GM12878 (cell line): ENCODE measurements around the gene CREB5. TPM values are rescaled to one million over a fixed set of nuclear protein-coding genes. Genes with fewer than 3 reads are reported as not detected.

ENCODE experiments used
- CEBPZ ChIP-seq: fragments of 150-350 bp; IDR thresholded peaks from 2 replicates; pipeline ENCODE4 v1.6.1; 2016; ENCODE audit warnings: low read depth, low read length
- CUX1 ChIP-seq: IDR thresholded peaks from 2 replicates; pipeline ENCODE4 v1.6.1; 2012; ENCODE audit warnings: improper control_type of control experiment, low read depth, low read length; ENCODE audit not compliant: insufficient replicate concordance
- POLR2A ChIP-seq: IDR thresholded peaks from 2 replicates; pipeline ENCODE4 v1.6.1; 2011; ENCODE audit warnings: low read depth, mild to moderate bottlenecking, low read length
- SMAD5 ChIP-seq: IDR thresholded peaks from 2 replicates; pipeline ENCODE4 v1.6.1; 2016; ENCODE audit warnings: antibody characterized with exemption, low read depth
- polyA plus RNA-seq, 11 experiments: library from polyadenylated mRNA; depleted of rRNA in 4 of 11; unstranded in 6 of 11; stranded (reverse) in 5 of 11; fragments of >200 nt; fragmentation: Nextera tagmentation in 4 of 11; fragmentation: Illumina TruSeq in 1 of 11; extraction: Ambion mirVana in 4 of 11; extraction: Trizol in 1 of 11; gene quantifications; 1 replicate in 1 of 11; 2 replicates in 10 of 11; pipeline versions ENCODE4 v1.2.1 to v1.2.3, GENCODE V29; 2011 to 2016; ENCODE audit warnings: inconsistent platforms in 2 of 11, missing spikeins in 2 of 11, low read depth in 1 of 11
- total RNA-seq, 4 experiments: library from RNA; depleted of rRNA in 3 of 4; stranded (reverse); fragments of >200 nt in 3 of 4; fragmentation: Illumina TruSeq in 1 of 4; extraction: Trizol in 1 of 4; gene quantifications; 2 replicates each; pipeline versions ENCODE4 v1.2.1 to v1.2.3, GENCODE V29; 2013 to 2021

CREB5 gene
- total and polyA plus RNA-seq, 10 of the 15 experiments (the other 5 are each of a cell fraction or from before 2014, with no cell fraction given): 12.9 to 74.1 (median 53.0) TPM

GRCh38 chr7:28591041-28591674 lies 178.8 kb downstream of the CREB5 start (continued):
- TF ChIP-seq CEBPZ: no peak
- no peak for TF ChIP-seq SMAD5
- no peak for TF ChIP-seq CUX1
- TF ChIP-seq POLR2A: no peak
